HCT116 (cell line): ENCODE data around the gene C3orf20.

ENCODE experiments used
- CTCF ChIP-seq, 3 experiments: fragments of 200-600 bp in 1 of 3; sonication (generic) in 1 of 3; IDR thresholded peaks in 2 of 3; conservative IDR thresholded peaks in 1 of 3; 2 replicates each; pipeline ENCODE4 v1.5.1; 2012 to 2017; ENCODE audit warnings: low read depth in 2 of 3, low read length in 2 of 3, antibody characterized with exemption in 1 of 3, borderline replicate concordance in 1 of 3, control low read depth in 1 of 3, mild to moderate bottlenecking in 1 of 3, mixed read lengths in 1 of 3, mixed run types in 1 of 3, moderate library complexity in 1 of 3; ENCODE audit not compliant: insufficient read depth in 1 of 3
- EZH2phosphoT487 ChIP-seq: fragments of 200-600 bp; IDR thresholded peaks from 2 replicates; pipeline ENCODE4 v1.6.1; 2018; ENCODE audit warnings: antibody characterized with exemption, borderline replicate concordance
- MAX ChIP-seq: IDR thresholded peaks from 2 replicates; pipeline ENCODE4 v1.6.1; 2012
- RAD21 ChIP-seq: IDR thresholded peaks from 2 replicates; pipeline ENCODE4 v1.6.1; 2012; ENCODE audit warnings: low read depth, mild to moderate bottlenecking
- ZNF274 ChIP-seq: fragments of 200-500 bp; sonication (Bioruptor generic); IDR thresholded peaks from 2 replicates; pipeline ENCODE4 v1.6.1; 2014; ENCODE audit warnings: mild to moderate bottlenecking, low read depth, low read length, inconsistent platforms

- TF ChIP-seq EZH2phosphoT487: no peak
- no peak for TF ChIP-seq CTCF (IDR thresholded peaks at IDR 0.05 in 2 of 3, conservative IDR thresholded peaks at IDR 0.05 in 1 of 3; ENCODE audit: borderline replicate concordance in 1 of 3, insufficient read depth in 1 of 3, low read depth in 2 of 3, low read length in 2 of 3)
- TF ChIP-seq ZNF274: no peak
- TF ChIP-seq RAD21: no peak
- no peak for TF ChIP-seq MAX
Observed at GRCh38 chr3:14796403-14797077, 121.6 kb downstream of the C3orf20 start.
